Measurements from ENCODE around the gene RALY.
A peak's percentile ranks its signal among the peaks of the same experiment; 100 is the strongest.

Gene RALY

DNA sequence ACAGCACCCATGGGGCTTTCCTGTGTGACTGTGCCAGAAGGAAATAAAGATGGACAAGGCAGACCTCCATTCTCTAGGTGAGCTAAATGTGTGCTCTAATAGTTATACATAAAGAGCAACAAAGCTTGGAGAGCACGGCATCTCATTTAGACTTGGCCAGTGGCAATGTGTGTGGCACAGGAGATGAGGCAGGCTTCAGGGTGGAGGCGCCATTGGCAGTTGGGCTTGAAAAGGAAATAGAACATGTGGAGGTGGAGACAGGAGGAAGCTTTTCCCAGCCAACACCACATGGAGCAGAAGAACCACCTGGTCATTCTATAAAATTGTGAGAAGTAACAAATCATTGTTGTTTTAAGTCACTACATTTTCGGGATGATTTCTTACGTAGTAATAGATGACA is 3.6 kb upstream of the RALY start:
- no peak for DNase-seq

DNA sequence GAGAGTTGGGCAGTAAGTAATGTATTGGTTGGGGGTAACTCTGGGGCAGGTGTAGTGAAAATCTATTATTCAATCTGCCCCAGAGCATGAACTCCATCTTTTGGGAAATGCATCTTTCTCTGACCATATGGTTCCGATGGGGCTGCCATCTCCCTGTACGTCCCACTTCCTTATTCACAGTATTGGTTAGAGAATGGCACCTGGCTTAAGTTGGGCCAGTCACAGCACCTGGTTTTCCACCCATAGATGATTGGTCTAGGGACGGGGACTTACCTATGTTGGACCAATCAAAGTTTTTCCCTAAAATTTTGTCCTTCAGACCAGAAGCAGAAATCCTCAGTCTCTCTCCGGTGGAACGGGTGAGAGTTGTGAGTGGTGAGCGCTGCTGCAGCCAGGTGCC is 2.2 kb upstream of the RALY start:
- DNase-seq: no peak

DNA sequence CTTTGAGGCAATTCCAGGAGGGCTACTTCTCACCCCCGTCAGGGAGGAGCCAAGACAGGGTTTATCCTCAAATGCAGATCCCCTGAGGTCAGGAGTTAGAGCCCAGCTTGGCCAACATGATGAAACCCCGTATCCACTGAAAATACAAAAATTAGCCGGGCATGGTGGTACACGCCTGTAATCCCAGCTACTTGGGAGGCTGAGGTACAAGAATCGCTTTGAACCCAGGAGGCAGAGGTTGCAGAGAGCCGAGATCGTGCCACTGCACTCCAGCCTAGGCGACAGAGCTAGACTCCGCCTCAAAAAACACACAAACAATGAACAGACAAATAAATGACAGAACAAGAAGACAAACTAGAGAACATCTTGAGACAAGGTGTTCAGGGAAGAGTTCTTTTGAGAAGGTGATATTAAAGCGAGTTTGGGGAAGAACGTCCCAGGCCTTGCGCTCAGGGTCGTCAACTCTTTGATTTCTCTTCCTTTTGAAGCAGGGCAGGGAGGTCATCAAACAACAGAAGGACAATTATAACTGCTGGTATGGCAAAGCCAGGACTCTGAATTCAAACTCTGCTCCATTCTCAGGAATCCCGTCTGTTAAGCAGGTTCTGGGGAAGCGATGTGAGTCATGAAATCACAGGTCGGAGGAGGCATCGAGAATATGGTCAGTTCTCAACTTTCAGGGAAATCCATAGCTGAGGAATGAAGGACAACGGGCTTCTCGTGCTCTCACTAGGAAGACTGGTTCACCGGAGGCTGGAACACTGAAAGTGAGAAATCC is 1.4 kb upstream of the RALY start:
- no peak for DNase-seq

DNA sequence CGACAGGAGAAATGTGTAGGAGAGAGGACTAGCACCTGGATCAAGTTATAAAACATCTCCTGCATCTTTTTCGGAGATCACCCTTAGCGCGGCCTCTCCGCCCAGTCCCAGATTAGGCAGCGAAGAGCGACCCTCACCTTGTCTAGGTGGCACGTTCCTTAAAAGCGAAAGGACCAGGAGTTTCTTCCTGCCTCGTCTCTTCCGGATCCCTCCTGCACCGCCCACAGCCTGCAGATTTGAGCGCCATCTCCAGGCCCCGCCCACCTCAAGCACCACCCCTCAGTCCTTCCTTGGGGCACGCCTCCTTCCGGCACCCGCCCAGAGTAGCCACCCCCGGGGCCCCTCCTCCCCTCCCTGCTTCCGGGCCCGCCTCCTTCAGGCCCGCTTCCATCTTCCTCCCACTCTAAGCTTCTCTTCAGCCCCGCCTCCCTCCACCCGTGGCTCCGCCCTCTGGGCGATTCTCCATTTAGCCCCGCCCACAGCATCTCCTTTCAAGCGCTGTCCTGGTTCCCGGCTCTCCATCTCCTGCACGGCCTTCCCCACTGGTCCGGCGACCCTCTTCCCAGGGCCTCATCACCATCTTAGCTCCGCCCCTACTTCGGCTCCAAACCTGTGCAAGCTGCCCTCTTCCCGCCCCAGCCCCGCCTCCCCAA is 662 bp upstream of the RALY start:
- peak; percentile 99 to 100 for DNase-seq

DNA sequence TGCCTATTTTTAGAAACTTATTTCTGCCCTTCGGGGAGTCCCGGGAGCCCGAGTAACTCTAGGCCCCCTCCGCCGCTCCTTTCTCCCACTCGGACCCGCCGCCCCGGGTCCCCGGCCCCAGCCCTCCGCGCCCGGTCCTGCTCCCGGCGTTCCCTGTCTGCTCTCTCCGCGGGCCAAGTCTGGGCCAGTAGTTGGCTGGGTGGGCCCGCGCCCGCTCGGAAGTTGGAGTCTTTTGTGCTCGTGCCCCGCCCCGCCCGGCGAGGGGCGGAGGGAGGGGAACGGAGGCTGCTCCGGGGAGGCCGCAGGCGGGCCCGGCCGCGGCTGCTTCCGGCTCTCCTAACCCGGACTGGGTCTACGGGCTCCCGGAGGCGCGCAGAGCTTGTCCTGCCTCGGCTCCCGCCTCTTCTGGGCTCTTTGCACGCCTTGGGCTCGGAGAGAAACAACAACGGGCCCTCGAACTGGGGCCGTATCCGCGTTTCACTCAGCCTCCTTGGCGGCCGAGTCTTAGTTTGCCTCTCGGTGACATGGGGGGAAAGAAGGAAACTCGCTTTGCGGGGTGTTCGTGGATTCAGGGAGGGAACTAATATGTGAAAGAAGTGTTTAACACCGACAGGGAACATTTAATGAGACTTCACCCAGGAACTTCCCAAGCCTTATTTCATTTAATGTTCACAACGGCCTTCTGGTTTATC is 657 bp downstream of the RALY start:
- DNase-seq: peak; percentile 54 to 74

DNA sequence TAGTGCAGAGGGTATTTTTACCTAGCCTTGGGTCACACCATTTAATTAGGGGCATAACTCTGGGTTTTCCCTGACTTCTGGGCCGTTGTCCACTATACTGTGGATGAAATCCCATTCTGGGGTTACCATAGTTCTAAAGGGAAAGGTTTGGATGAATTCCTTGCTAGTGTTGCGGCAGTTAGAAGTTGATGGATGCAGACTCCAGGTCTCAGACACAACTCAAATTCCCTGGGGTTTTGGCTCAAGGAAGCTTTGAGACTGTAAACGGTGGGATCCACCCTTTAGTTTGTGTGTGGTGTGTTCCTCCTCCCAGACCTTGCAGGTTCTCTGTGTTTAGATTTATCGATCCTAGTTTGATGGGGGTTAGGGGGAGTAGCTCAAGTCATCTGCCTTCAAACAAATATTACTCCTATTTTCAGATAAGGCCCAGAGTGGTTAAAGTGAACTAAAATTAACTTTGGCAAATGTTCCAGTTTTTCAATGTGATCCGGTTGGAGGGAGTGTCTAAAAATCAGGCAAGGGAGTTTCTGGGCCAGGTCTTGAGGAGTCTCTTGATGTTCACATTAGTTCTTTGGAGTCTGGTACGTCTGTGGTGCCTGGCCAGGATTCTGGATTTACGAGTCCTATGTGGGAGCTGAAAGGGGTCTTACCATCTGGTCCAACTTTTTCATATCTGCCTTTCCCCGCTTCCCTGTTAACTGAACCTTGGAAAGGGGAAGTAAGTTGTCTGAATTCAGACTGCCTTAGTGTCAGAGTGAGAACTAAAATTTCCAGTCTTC is 1.5 kb downstream of the RALY start:
- DNase-seq: peak in 1 of 2 experiments; percentile 33

DNA sequence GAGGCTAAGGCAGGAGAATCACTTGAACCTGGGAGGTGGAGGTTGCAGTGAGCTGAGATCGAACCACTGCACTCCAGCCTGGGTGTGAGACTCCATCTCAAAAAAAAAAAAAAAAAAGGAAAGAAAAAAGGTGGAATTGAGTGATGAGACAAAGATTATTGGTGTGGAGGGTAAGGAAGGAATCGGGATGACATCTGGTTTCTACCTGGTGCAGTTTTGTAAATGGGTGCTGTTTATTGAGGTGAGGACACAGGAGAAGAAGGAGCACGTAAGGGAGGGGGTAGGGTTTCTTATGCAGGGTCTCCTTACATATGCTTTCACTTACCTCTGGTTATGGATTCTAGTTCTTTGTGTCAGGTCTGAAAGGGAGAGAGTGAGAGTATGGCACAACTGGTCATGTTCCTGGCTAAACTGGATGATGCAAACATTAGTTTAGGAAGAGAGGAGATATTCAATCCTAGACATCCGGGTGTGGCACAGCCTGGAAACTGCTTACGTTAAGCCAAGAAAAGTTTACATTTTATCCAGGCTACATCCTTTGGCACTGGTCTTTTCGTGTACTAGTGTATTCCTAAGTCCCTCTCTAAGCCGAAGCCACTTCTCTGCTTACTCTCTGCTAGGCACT is 5.4 kb downstream of the RALY start:
- no peak for DNase-seq

DNA sequence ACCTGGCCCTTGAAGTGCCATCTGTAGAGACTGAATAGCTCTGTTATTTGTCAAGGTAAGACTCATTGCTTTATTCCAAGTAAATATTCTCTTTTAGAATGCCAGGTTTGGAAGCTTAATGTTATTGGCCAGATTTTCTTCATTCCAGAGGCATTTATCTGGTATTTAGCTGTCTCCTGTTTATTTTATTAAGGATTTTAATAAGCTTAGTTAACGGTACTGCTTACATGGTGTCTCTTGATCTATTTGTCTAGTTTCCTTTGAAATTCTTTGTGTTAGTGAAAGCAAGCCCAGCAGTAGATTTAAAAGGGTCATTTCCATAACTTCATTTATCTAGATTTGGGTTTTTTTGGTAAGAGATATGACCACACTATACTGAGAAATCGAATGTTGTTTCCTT is 7.7 kb downstream of the RALY start:
- no peak for DNase-seq

DNA sequence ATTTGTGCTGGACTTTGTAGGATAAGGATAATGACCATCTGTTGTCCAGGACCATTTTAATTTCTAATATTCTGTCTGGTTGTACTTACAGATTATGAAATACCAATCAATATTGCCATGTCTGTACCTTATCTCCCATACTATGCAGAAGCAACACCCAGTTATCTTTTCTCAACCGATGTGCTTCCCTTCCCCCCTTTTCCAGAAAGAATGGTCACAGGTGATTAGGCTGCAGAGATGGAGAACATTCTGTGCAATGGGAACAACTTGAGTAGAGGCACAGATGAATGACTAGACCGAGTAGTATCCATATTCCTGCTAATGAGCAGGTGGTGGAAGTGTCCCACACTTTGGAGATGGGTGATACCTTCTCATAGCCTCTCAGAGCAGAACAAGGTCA is 10.5 kb downstream of the RALY start:
- DNase-seq: no peak

DNA sequence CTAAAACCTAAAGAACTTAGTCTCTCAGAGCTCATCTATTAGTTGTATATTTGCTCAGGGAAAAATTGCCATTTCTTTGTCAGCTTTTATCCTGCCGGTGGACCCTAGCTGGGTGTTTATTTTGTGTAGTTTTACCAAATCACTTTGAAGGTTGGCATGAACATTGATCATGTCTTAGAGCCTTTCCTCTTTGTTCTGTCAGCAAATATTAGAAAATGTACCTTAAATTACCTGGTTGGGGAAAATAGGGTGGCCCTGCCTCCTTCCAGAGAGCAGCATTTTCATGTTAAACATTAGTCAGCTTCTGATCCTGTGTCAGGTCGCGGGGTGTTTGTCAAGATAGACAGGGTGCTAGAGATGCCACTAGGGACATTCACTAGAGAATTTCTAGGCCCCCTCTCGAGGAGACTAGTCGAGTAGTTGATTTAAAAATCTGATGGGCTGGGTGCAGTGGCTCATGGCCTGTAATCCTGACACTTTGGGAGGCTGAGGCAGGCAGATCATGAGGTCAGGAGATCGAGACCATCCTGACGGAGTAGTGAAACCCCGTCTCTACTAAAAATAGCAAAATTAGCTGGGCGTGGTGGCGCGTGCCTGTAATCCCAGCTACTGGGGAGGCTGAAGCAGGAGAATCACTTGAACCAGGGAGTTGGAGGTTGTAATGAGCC is 11.2 kb downstream of the RALY start:
- DNase-seq: no peak

DNA sequence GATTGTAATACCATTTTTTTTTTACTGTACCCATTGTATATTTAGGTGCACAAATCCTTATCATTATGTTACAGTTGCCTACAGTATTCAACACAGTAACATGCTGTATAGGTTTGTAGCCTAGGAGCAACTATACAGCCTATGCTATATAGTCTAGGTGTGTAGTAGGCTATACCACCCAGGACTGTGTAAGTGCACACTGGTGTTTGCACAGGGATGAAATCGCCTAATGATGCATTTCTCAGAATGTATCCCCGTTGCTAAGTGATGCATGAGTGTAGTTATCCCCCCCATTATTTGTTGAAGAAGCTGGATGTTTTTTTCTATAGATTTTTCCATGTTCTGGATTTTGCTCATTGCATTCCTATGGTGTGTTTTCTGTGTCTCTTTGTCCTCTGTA is 12.9 kb downstream of the RALY start:
- no peak for DNase-seq

DNA sequence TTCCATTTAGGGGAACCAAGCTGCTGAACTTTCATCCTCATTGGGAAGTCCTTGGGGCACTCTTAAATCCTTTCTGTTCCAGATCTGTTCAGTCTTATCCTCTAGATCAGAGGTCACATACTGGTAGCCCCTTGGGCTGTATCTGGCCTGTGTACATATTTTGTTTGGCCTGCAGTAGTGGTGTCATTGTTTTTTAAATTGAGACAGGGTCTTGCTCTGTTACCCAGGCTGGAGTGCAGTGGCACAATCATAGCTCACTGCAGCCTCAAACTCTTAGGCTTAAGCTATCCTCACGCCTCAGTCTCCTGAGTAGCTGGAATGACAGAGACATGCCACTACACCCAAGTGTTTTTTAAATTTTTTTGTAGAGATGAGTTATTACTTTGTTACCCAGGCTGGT is 14.8 kb downstream of the RALY start:
- DNase-seq: no peak

DNA sequence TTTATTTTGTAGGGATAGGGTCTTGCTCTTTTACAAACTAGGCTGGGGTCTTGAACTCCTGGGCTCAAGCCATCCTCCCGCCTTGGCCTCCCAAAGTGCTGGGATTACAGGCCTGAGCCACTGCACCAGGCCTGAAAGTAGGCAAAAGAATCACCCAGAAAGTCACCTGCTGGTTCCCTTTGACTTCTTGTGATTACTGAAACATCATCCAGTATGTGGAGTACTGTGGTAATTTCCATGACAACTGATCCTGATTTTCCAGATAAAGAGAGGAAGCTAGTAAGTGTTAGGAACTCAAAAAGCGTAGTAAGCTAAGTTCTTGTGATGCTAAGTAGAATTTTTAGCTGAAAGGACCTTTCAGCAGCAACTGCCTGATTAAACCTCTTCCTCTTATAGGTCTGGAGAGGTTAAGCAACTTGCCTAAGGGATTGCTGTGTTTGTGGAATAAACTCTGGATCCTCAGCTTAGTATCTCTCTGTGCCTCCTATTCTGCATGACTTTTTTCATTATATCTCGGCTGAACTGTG is 16.8 kb downstream of the RALY start:
- no peak for DNase-seq

DNA sequence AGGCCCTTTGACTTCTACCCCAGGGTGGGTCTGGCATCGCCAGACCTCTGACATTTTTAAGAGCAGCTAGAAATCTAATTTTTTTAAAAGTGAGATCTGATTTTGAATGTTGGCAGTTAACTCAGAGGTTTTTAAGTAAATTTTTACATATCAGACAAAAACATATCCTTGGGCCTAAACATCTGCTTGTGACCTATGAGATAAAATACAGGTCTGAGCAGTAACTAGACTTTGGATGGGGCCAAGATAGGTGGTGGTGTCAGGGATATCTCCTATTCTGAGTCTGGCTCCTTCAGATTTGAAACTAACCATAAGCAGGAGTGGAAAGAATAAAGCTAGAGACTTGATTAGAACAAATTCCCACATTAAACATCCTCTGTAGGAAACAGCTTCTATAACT is 17.6 kb downstream of the RALY start:
- DNase-seq: no peak

DNA sequence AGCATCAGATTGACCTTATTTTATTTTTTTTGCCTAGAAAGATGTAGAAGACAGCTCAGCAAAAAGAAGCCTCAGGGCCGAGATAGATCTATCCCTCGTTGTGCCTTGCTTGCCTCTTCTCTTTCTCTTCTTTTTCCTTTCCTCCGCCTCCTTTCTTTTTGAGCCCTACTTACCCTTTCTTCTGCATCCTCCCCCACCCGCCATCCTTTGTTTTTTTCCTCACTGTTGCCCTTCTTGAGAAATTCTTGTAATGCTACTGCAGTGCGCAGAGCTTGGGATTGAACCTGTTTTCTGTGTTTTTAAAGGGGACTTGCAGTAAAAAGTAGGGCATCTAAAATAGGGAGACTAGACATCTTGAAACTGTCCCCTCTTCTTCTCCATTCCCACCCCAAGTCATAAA is 18.6 kb downstream of the RALY start:
- DNase-seq: no peak

DNA sequence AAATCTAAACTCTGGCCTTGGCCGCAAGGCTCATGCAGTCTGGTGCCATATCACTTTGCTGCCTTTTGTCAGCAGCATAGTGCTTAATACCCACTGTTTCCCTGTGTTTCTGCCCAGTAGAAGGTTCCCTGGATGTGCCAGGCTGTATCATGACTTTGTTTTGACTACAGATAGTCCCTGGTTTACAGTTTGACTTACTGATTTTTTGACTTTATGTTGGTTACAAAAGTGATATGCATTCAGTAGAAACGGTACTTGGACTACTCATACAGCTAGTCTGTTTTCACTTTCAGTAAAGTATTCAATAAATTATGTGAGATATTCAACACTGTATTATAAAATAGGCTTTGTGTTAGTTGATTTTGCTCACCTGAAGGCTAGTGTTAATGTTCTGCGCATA is 19.0 kb downstream of the RALY start:
- no peak for DNase-seq

DNA sequence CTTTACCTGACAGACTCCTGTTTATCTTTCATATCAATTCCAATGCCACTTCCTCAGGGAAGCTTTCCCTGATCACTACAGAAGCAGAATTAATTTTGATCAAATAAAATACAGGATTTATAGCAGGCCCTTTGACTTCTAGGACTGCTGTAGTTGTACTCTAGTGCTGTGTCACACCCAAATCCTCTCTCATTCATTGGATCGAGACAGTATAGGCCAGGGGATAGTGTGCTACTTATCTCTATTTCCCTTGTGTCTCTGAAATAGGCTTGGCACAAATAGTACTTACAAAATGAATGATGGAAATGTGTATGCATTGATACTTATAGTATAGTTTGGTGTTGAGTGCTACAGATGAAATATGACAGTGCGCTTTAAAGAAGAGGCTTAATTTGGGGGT is 19.8 kb downstream of the RALY start:
- DNase-seq: no peak

DNA sequence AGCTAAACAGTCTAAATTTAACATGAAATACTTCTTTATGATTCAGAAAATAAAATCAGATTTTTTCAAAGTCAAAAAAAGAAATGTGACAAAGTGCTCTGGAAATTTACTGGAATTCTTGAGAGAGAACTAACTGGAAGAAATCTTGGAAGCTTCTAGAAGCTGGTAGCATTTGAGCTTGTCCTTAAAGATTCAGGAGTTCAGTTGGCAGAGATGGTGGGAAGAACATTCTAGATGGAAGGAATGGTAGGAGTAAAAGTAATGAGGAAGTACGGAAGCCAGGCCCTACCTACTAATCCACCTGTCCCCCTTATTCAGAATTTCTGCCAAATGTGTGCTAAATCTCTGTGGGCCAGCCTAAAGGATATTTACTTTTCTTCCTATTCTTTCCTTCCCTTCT is 21.2 kb downstream of the RALY start:
- DNase-seq: no peak

DNA sequence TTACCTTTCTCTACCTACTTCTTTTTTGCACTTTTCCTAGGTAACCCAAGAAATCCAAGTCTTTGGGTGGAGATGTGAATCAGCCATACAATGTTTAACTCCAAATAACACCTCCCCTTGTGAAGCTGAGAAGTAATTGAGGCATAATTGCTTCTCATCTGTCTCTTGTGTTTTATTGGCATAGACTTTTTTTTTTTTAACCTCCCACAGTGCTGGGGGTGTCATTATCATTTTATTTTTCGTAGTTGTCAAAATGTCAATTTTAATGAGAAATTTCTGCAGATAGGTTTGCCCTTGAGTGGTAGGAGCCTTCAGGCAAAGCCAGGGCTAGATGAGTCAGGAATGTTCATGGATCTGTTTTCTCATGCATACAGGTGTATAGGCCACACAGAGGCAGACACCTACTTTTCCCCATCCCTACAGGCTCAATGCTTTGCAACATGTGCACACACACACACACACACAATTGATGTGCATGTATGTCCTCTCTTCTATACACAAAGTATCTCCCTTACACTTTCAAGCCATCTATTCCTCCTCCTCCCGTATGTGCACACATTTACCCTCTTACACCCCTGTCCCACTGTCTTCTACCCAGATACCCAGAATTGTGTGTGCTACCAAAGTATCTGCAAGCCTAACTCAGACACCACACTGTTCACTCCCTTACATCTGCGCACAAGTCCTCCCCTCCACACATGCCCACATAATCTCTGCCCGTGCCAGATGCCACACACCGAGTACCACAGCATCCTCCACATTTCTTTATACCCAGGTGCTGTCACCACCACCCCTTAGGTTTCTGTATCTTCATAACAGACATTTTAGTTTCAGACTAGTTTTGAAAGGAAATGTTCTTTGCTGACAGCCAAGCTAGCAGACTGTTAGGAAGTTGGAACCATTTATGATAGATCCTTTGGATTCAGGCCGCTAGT is 22.0 kb downstream of the RALY start:
- no peak for DNase-seq

DNA sequence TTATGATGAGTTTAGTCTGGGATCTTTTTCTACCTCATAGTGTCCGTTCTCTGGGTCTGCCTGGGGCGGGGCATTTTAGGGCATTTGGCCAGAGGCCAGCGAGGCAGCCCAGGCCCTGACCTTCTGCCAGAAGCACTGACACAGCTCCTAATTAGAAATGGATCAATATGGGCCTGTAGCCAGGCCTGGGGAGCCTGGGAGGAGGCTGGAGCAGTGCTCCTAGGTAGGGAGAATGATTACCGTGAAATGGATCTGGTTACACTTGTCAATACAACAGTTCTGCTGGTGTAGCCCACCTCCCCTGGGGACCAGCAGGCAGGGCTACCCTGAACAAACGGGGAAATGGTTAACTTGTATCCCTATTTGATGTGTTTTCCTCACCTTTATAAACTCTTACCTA is 23.0 kb downstream of the RALY start:
- DNase-seq: no peak

DNA sequence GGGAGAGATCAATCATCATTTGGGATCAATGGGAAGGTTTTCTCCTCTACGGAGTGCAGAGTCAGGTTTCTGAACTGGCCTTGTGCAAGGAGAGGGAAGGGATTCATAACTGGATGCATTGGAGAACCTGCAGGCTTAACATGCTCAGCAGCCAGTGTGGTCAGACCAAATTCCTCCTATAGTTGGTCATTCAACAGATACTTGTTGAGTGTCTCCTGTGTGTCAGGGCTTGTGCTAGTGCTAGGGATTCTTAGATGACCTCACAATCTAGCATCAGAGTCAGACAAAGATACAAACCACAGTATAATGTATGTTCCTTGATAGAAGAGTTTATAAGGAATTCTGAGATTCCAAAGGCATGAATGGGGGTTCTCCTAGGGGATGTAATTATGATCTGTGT is 23.9 kb downstream of the RALY start:
- no peak for DNase-seq
